Stromal cell of bone marrow (primary cell): Measurements from ENCODE around the gene GLIPR2.

Source experiments
- DNase-seq: peaks from one replicate; pipeline ENCODE4 v3.0.0-alpha.2; 2012; ENCODE audit warnings: low read depth

Gene GLIPR2

DNA sequence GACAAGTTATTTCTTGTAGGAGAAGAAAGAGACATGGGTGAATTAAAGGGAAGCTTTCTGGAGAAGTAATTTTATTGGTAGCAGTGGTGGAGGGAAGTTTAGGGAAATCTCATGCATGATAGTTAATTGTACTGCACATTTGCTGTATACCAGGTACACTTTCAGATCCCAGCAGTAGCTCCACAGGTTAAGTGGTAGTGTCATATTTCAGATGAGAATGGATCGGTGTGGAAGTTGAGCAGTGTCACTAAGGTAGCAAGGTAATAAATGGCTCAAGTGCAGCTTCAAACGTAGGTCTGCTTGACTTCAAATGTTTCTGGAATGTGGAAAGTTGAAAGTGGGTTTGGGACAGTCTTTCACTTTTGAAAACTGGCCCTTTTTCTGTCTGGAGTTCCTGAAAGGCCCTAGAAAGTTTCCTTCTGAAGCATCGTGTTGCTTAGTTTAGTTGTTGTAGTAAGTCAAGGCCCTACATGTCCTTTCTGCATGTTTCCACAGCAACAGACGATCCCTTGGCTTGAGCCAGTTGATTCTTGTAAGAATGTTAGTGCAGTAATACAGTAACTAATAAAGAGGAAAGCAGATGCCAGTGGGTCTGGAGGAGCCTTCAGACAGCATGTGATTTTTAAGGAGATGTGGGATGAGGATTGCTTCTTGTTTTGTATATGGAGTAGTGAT lies 57.9 kb downstream of the GLIPR2 start:
- DNase-seq, result no peak

DNA sequence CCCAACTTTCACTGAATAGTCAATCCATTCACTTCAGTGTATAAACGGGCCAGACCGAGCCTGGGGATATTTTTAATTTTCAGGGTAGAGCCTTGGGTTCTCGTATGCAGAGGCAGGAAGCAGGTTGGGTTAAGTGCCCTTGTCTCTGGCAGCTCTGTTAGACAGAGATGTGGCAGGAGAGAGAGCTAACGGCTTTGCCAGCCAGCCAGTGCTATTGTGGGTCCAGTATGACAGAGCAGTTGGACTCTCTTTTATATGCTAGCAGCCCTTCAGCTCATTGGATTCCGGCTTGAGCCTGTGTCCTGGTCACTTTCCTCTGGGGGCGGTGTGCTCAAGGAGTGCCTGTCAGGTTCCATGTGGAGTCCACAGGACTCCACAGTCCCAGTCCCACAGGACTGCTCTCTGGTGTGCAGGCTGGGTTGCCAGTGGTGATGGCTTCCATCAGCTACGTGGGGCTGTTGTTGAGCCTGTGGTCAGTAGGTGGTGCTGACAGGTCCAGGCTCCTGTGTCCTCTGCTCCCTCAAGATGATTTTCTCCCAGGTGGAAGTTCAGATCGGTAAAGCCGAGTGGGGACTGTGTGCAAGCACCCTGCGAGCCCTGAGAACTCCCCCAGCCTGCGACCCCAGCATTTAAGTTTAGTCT lies 68.5 kb downstream of the GLIPR2 start:
- DNase-seq, result no peak

DNA sequence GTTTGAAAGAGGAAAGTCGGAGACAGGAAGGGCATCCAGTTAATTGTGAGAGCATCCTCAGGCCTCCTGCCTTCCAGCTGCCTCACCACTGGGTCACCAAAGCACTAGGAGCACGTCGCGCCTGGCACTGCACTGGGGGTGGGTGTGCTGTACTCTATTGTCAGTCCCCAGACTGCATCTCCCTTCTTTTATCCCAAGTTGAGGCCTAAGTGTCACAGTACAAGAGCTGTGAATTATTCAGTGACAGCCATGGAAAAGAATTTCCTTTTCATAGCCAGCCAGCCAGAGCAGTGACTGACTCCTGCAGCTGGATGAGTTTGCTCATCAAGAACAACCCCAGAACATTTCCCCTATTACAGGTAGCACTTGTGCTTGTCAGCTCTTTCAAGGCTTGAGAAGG lies 70.5 kb downstream of the GLIPR2 start:
- DNase-seq, result no peak

DNA sequence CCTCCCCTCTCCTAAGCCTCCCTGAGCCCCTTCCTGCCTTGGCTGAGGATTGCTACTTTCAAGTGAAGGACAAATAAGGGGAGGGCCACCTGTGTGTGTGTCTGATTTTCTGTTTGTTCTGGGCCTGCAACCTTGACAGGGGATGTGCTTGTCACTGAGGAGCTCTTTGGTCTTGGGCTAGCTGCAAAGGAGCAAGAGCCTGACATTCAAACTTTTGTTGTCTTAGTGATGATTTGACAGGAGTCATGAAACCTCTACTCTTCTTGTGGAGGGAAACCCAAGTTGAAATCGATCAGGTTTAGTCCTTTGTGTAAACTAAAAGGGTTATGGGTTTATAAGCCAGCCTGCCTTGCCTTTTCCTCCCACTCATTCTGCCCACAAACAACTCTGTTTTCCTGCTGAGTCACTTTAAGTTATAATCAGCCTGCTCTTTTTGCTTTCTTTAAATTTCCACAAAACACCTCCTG lies 71.0 kb downstream of the GLIPR2 start:
- DNase-seq, result no peak

DNA sequence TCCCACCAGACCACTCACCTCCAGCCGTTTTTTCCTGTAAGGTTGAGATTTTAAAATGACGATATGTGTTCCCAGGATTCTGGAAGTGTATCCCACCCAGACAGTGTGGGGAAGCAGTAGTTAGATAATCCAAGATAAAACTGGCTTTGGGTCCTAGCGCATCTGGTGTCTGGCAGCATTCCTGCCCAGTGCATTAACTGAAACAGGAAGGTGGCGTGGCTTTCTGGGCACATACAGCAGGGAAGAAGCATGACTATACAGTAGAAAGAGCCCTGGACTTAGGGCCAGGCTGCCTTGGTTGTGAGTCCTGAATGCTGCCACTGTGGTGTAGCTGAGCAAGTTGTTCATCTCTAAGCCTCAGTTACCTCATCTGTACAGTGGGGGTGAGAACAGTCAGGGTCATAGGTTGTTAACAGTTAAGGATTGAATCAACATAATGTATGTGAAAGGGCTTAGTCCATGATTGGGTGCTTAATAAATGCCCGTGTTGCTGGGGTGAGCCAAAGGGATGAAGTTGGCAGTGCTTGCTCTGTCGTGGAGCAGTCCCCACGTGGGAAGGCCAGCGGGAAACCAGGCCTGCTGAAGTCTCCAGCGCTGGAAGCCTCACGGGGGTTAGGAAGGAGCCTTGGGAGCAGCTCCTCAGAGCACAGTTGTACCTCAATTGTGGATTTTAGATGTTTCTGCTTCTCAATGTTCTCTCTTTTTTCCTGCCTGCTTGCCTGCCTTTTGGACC lies 72.2 kb downstream of the GLIPR2 start:
- DNase-seq, result no peak

DNA sequence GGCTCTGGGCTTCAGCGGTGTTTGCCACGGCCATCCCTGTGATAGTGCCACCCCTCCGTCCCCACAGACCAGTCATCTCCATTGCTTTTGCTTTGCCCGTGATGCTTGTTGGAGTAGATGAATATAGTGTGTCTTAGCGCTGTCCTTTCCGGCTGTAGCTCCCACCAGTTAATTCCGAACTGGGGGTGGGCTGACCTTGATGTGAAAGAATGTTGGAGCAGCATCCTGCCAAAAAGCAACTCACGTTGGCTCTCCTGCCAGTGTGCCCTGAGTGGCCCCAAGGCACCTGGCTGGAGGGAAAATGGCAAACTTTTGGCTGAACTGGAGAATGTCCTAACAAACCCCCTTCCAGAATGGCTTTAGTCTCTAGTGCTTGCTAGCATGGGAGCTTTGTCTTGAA lies 74.2 kb downstream of the GLIPR2 start:
- DNase-seq, result no peak

DNA sequence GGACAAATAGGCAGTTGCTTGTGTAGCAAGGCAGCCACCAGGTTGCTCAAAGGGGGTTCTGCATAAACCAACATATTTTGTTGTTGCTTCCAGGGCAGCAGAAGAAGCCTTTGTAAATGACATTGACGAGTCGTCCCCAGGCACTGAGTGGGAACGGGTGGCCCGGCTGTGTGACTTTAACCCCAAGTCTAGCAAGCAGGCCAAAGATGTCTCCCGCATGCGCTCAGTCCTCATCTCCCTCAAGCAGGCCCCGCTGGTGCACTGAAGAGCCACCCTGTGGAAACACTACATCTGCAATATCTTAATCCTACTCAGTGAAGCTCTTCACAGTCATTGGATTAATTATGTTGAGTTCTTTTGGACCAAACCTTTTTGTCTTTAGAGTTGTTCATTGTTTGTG lies 75.0 kb downstream of the GLIPR2 start:
- DNase-seq, result no peak

DNA sequence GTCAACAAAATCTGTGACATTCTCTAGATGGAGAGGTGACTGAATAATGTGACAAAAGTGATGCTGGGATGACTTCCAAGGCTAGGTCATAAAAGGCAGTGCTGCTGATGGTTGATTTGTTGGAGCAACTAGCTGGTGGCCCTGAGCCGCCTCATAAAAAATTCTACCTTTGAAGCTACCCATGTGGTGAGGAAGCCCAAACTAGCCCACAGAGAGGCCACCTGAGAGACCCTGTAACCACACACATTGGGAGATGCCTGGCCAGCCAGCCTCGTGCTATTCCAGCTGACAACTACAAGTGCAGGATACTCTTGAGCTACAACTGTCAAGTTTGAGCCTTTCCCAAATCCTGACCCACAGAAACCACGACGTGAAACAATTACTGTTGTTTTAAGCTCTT lies 76.9 kb downstream of the GLIPR2 start:
- no peak for DNase-seq
